DMS53 treated with DMSO at 0.1 percent for 48 hours (cell line): ENCODE data around the gene TMEM181.

Source experiments
- DNase-seq: peaks from one replicate; lab custom pipeline; 2025; ENCODE audit not compliant: unreplicated experiment; lab: John Stamatoyannopoulos, UW

TMEM181 gene

GRCh38 chr6:158561938-158562337, 2.0 kb downstream of the TMEM181 start:
- no peak for DNase-seq

DNA sequence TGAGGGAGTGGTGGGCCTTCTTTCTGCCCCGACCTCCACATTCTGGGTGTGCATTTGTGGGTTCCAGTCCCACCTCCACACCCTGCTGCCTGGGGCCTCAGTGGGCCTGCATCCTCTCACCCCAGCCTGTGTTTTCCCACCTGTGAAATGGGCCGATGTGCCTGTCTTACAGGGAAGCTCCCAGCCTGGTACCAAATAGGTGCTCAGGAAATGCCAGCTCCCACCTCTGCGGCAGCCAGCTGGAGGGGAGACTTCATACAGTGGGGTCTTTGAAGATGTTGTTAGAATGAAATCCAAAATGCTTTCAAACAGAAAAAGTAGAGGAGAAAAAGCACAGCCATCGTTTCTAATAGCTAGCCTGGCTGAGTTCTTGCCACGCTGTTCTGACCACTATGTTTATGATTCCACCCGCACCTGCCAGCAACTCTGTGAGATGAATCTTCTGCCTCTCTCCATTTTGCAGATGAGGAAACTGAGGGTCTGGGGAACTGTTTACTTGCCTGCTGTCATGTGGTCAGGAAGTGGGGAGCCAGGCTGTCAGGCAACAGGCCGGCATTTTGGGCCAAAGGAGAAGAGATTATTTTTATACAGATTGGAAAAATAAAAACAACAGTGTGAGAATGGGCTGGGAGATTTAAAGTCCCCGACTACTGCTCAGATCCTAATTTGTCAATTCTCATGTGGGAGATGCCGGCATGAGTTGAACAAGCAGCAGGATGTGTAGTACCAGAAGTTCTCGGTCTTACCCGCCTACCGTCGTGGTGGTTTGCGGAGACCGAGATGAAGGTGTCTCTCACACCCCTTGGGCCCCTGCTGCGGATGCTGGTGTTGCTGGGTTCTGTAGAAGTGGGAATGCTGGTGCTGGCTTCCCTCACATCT, 4.6 kb downstream of the TMEM181 start:
- DNase-seq = no peak

DNA sequence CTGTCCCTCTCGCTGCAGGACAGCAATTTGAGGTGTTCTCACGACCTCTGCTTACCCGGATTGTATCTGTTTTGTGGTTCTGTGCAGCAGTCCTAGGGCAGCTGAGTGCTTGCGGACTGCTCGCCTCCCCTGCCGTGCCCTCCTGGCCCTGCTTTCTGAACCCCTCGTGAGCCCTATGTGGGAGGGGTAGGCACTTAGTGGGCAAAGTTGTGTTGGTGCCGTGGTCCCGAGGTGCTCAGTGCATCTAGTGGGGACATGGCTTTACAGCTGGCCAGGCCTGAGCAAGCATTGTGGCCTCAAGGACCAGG, 5.2 kb downstream of the TMEM181 start:
- DNase-seq = no peak

- no peak for DNase-seq
These were observed 5.7 kb downstream of the TMEM181 start for GRCh38 chr6:158565482-158566040.

DNA sequence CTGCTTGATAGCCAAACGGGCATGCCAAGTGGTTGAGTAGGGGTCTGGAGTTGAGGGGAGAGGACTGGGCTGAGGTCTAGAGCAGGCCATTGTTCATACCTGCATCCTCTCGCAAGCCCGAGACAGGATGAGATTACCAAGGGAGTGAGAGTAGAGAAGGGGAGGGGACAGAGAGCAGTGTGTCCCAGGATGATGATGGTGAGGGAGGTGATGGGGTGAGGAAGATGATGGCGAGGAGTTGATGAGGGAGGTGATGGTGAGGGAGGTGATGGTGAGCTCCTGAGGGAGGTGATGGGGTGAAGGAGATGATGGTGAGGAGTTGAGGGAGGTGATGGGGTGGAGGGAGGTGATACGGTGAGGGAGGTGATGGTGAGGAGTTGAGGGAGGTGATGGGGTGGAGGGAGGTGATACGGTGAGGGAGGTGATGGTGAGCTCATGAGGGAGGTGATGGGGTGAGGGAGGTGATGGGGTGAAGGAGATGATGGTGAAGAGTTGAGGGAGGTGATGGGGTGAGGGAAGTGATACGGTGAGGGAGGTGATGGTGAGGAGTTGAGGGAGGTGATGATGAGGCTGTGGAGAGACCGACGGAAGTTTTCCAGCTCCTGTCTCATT, 6.4 kb downstream of the TMEM181 start:
- no peak for DNase-seq

DNA sequence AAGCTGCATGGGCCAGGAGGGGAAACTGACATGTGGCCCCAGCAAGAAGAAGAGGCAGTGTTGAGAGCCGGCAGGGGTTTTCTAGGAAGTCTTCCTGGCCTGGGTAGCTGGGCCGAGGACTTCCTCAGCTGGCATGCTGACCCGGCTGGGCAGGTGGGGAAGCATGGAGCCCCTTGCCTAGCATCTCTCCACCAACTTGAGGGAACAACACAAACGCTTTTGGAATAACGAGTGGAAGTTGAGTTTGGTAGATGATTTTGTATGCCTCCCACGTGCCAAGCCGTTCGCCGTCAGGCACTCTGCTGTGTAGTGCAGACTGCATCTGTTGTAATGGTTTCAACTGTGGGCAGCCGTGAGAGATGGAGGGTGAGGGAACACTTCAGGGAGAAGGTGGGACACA, 7.3 kb downstream of the TMEM181 start:
- no peak for DNase-seq

GRCh38 chr6:158567871-158568401, 8.0 kb downstream of the TMEM181 start:
- DNase-seq = no peak

GRCh38 chr6:158568549-158568948, 8.7 kb downstream of the TMEM181 start:
- no peak for DNase-seq

DNA sequence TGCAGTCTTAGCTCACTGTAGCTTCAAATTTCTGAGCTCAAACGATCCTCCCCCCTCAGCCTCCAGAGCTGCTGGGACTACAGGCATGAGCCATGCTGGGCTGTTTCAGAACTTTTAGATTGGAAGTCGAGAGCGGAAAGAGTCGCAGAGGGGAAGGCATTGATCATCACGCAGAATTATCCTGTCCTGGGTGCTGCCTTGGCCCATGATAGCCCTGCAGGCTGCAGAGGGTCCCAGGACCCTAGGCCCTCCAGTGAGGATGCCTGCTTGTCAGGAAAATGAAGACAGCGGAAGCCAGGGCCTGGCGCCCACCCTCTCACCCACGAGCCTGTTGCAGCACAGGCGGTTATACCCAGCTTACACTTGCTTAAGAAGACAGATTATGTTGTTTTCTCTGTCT, 9.1 kb downstream of the TMEM181 start:
- no peak for DNase-seq

- DNase-seq = no peak
These were observed 10.7 kb downstream of the TMEM181 start for GRCh38 chr6:158570681-158570962.

- DNase-seq = no peak
These were observed 12.1 kb downstream of the TMEM181 start for GRCh38 chr6:158571826-158572652.

DNA sequence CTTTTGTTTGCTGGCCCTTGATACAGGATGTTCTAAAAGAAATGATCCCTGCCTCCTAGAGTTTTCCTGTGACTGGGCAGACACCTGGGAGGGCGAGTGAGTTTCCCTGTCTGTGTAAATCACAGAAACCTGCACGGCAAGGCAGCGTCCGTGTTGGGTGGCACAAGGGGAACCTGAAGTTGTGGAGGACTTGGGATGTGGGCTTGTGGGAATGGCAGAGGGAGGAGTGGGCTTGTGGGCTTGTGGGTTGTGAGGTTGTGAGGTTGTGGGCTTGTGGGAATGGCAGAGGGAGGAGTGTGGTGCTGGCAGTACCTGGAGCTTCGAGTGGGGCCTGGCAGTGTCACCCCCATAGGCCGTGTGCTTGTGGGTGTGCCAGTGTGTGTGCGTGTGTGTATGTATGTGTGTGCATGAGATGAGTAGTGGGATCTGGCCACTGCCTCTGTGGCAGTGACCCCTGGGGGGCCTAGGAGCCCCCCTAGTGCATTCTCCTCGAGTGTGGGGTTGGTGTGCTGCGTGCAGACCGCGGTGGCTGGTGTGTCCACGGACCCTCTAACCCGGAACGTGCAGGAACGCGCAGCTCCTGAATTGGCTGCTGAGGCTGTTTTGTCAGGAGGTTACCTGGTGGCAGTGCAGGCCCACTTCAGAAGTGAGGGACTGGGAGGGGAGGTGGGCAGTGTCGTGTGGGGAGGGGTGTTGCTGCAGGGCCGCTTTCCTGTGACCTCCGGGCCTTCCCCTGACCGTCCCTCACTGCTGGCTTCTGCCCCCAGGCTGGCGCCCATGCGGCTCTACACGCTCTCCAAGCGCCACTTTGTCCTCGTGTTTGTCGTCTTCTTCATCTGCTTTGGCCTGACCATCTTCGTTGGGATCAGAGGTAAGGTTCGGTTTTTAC, 13.0 kb downstream of the TMEM181 start:
- DNase-seq = no peak

DNA sequence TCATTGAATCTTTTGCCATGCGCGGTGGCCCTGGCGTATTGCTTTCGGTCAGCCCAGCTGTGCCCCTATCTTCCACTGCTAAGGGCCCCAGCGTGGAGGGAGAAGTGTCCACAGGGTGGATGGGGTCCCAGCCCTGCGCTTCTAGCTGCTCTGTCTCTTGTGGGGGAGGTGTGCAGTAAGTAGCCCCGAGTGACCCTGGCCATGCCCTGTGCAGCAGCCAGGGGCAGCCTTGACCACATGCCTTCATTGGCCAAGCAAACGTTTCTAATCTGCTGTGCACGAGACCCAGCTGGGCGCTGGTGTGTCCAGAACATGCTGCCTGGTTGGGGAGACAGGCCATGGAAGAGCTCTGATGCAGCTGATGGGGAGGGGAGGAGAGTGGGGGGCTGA, 13.6 kb downstream of the TMEM181 start:
- DNase-seq = no peak

GRCh38 chr6:158574800-158575199, 14.9 kb downstream of the TMEM181 start:
- DNase-seq = no peak

- DNase-seq = no peak
These were observed 15.7 kb downstream of the TMEM181 start for GRCh38 chr6:158575550-158575949.

GRCh38 chr6:158584236-158584651, 24.4 kb downstream of the TMEM181 start:
- no peak for DNase-seq

- no peak for DNase-seq
These were observed 26.8 kb downstream of the TMEM181 start for GRCh38 chr6:158586652-158587051.

DNA sequence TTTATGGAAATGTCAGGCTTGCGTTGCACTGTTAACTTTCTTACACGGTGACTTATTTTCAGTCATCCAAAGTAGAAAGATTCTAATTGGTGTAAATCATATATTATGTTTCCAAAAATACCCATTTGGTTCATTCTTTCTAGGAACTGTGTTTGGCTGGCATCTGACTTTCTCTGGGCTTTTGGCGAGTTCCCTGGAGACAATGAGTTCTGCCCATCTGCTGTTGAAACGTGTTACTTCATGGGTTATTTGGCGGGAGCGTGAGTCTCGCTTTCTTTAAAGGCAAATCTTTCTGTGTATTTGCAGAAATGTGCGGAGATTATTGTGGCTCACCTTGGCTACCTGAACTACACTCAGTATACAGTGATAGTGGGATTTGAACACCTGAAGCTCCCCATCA, 29.5 kb downstream of the TMEM181 start:
- DNase-seq = no peak

GRCh38 chr6:158591134-158591809, 31.4 kb downstream of the TMEM181 start:
- DNase-seq = no peak

- no peak for DNase-seq
These were observed 31.9 kb downstream of the TMEM181 start for GRCh38 chr6:158591810-158592209.
